ENCODE measurements around the gene PLXNA1.

Gene PLXNA1

GRCh38 chr3:127004641-127005397, 21.9 kb downstream of the PLXNA1 start:
- TF ChIP-seq, protein P1, sequence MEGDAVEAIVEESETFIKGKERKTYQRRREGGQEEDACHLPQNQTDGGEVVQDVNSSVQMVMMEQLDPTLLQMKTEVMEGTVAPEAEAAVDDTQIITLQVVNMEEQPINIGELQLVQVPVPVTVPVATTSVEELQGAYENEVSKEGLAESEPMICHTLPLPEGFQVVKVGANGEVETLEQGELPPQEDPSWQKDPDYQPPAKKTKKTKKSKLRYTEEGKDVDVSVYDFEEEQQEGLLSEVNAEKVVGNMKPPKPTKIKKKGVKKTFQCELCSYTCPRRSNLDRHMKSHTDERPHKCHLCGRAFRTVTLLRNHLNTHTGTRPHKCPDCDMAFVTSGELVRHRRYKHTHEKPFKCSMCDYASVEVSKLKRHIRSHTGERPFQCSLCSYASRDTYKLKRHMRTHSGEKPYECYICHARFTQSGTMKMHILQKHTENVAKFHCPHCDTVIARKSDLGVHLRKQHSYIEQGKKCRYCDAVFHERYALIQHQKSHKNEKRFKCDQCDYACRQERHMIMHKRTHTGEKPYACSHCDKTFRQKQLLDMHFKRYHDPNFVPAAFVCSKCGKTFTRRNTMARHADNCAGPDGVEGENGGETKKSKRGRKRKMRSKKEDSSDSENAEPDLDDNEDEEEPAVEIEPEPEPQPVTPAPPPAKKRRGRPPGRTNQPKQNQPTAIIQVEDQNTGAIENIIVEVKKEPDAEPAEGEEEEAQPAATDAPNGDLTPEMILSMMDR (IDR thresholded peaks at IDR 0.05; ENCODE audit: low read depth, low read length, missing control alignments): no peak
- H3K4me3 ChIP-seq (ENCODE audit: low read depth, low read length): no peak overlapping the region
- DNase-seq (ENCODE audit: low read depth): no peak

DNA sequence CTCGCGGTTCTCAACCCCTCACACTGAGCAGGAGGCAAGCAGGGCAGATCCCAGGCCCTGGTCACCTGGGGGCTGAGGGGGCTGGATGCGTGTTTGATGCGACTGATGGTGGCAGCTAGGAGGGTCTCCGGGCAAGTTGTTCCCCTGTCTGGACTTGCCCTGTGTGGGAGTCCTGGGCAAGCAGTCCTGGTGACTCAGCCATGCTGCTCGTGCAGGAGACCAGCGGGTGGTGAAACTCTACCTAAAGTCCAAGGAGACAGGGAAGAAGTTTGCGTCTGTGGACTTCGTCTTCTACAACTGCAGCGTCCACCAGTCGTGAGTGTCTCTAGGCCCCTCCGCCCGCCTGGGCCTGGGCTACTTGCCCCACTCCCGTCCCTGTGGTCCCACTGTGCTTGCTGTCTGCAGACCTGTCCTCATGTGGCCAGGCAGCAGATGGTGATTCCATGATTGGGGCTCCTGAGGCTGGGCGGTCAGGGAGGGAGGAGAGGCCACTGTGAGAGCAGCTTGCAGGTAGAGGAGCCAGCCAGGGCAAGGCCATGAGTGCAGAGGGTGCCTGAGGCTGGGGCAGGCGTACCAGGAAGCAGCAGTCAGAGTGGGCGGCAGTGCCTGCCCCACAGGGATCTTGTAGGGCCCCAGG, 23.1 kb downstream of the PLXNA1 start:
- no peak overlapping the region for H3K4me3 ChIP-seq (ENCODE audit: low read depth, low read length)
- no peak for DNase-seq (ENCODE audit: low read depth)
- TF ChIP-seq, protein P1 (IDR thresholded peaks at IDR 0.05; ENCODE audit: low read depth, low read length, missing control alignments): no peak

DNA sequence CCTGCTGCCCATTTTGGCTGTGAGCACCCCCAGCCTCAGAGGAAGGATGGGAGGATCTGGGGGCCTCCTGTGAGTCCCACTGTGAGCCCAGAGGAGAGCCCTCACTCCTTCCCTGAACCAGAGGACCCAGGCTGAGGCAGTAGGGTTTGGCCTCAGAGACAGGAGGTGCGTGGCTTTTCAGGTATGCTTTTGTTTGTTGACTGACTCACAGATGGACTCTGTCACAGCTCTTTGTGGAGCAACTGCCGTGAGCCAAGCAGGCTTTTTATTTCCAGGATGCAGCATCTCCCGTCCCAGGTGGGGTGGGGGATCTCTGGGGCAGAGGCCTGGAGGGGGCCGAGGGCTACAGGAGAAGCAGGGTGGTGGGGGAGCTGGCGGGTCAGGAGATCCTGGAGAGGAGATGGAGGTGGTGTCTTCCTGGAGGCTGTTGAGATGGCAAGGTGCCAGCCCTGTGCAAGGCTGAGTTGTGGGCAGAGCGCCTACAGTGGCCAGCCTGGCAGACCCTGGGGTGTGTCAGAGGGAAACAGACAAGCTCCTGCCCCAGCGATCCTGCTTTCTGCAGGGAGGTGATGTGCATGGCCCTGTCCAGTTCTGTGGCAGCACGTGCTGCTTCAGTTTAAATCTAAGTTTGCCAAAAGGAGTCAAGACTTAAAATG, 24.0 kb downstream of the PLXNA1 start:
- TF ChIP-seq, protein P1 (IDR thresholded peaks at IDR 0.05; ENCODE audit: low read depth, low read length, missing control alignments): no peak
- no peak for DNase-seq (ENCODE audit: low read depth)
- no peak overlapping the region for H3K4me3 ChIP-seq (ENCODE audit: low read depth, low read length)

DNA sequence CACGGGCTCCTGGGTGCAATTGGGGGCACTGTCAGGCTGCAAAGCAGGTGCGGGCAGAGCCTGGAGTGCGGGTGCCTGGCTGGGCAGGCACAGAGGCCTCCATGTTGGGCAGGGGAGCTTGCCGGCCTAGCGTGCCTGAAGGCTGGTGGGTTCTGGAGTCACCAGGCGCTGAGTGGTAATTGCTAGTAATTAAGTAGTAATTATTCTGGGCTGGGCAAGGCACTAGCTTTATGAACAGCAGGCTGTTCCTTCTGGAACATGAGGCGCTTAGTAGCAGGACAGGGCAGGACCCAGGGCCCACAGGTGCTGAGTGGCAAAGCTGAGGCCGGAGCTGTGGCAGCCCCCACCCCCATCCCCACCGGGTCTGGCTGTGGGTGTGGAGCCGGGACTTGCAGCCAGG, 25.3 kb downstream of the PLXNA1 start:
- TF ChIP-seq, protein P1 (IDR thresholded peaks at IDR 0.05; ENCODE audit: low read depth, low read length, missing control alignments): no peak
- no peak for DNase-seq (ENCODE audit: low read depth)
- H3K4me3 ChIP-seq (ENCODE audit: low read depth, low read length): no peak overlapping the region

DNA sequence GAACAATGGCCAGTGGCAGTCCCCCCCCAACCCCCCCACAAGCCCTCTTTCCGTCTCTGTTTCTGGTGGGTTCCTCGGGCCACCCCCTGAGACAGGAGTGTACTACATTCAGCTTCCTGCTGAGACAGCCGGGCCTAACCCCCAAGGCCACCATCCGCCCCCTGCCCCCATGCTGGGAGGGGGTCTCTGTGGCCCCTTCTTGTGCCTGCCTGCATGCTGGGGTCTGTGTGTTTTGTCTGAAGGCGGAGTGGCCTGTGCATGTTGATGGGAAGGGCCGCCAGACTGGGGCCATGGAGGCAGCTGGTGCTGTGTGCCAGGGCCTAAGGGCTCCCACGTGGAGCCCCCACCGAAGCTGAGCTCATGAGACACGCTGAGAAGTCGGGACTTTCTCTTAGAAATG, 26.6 kb downstream of the PLXNA1 start:
- H3K4me3 ChIP-seq (ENCODE audit: low read depth, low read length): no peak overlapping the region
- TF ChIP-seq, protein P1 (IDR thresholded peaks at IDR 0.05; ENCODE audit: low read depth, low read length, missing control alignments): no peak
- DNase-seq (ENCODE audit: low read depth): no peak

DNA sequence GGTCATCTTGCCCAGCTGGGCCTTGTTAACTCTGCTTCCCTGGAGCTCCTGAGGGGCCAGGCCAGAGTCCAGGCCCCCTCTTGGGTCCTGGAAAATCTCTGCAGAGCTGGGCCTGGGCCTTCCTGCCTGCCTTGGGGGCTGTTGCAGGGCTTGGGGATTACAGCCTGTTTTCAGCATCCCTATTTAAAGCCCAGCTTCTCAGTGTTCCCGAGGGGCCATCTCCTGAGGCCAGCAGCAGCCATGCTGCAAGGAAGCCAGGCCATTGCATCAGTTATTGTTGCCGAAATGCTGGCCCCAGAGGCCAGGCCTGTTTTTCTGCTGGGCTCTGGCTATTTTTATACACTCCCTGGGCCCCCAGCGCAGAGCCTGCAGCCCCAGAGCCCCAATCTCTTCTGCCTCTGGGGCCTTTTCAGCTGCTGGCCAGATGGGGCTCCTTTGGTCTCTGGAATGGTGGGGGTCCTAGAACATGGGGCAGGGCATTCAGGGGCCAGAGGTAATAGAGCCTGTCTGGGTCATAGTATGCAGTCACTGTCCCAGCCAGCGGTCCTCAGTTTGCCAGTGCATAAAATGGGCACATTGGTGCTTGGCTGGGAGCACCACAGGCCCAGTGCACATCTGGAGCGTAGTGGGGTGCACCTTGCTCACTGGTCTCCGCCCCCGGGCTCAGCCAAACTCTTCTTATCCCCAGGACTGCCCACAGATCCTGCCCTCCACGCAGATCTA, 28.5 kb downstream of the PLXNA1 start:
- TF ChIP-seq, protein P1 (IDR thresholded peaks at IDR 0.05; ENCODE audit: low read depth, low read length, missing control alignments): no peak
- DNase-seq (ENCODE audit: low read depth): no peak

More for the DNA sequence above, 28.5 kb downstream of the PLXNA1 start:
- no peak overlapping the region for H3K4me3 ChIP-seq (ENCODE audit: low read depth, low read length)

Data from GM12864 (cell line).